HG03575 (cell line): Measurements from ENCODE around the gene PCARE.
"Not testable (repeated sequence)": the region's sequence is repeated elsewhere in the genome, so short reads cannot be mapped to it uniquely, and the experiment has no call there.

Experiments
- ATAC-seq: cut with Tn5 transposase; IDR thresholded peaks from one replicate; pipeline ENCODE4 v1.9.1; 2021; ENCODE audit not compliant: unreplicated experiment, insufficient number of reproducible peaks, low FRiP score; ENCODE audit errors: extremely low read depth

The PCARE gene

DNA sequence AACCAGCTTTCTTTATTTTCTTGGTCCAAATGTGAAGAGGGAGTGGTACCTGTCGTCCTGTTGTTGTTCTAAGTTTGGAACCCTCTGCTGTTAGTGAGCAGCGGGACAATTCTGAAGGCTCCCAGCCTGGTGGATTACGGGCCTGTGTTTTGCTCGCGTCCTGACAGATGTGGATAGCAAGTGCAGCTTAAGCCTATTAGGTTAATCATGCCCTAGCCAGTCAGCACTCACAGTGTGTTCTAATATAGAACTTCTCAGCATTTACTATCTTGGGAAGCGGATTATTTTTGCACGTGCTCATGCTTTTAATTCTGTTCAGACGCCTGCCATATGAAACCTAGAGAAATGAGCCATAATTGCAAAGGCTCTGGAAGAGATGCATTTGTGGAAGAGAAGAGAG lies at the start of gene PCARE:
PCARE (minus strand) TSS at position 113 of the 400 bp plus-strand sequence. CDS start 262 bp downstream, outside the sequence.
- ATAC-seq: no peak

DNA sequence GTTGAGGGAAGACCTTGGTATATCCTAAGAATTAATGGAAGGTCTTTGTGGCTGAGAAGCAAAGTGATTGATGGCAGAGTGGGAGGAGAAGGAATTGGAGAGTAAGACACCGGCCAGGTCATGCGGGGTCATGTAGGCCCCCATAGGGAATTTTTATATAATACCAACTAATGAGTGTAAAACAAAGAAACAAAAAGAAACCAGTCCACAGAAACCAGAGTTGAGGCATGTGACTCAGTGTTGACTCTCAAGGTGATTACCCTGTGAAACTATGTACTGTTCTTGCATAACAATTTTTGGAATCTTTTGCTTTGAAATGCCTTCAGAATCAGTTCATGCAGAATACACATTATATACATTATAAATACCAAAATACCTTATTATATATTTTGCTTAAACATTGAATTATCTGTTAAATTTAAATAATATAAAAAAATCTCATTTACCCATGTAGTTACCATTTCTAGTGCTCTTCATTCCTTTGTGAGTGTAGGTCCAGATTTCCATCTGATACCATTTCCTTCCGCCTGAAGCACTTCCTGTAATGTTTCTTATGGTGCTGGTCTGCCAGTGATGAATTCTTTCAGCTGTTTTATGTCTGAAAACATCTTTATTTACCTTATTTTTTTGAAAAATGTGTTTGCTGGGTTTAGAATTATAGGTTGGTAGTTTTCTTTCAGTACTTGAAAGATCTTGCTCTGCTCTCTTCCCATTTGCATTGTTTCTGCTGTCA lies 49.5 kb upstream of the PCARE start:
- no peak for ATAC-seq

DNA sequence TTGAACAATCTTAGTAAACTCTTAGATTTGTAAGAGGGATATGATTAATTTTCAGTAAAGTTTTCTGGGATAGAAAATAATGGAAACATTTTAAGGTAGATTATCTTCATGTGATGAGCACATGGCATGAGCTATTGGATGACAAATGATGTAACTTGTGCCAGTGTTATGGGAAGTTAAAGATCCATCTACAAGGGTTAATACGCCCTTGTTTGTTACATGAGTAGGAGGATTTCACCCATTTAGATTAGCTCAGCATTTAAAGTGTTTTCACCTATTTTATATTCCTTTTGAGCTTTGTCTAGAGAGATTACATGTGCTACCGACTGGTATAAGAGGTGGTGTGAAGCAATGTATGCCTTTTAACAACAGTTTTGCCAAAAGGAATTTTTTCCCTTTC lies 46.5 kb upstream of the PCARE start:
- no peak for ATAC-seq

DNA sequence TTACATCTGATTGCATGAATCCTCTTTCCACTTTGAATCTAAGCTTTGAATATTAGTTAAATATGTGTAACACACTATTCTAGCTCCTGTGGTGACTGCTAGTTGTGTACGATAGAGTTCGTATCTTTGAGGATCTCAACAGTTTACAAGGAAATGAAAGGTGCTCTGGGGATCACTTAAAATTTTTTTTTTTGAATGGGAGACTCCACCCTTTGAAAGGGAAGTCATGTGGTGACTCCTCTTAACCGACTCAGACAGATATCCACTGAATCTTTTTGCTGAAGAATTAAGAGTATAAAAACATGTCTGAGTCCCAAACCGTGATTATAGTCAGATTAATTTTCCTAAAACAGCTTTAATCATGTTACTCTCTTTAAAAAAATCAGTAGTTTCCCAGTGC lies 44.9 kb upstream of the PCARE start:
- no peak for ATAC-seq

DNA sequence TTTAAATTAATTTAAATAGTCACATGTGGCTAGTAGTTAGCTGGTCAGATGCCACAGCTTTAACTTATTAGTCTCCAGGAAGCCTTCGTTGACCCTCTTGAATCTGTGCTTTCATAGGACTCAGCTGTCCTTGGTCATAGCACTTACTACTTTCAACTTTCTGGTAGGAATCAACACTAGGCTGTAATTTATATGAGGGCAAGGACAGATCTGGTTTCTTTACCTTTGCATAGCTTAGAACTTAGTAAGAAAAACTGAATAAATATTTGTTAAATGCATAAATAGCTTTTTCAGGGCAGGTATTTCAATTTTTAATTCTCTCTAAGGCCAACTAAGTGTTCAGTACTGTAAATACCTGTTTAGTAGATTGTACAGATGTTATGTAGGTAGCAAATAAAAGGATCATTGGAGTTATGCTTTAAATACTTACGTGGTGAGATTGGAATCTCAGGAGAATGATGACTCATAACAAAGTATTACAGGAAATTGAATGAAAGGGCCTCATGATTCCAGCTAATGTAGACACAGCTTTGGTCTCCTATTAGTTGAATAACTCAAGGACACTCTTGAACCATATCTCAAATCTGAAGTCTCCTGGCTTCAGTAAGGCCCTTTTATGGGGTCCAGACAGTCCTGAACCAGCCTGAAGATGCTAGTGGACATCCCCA lies 43.4 kb upstream of the PCARE start:
- no peak for ATAC-seq

DNA sequence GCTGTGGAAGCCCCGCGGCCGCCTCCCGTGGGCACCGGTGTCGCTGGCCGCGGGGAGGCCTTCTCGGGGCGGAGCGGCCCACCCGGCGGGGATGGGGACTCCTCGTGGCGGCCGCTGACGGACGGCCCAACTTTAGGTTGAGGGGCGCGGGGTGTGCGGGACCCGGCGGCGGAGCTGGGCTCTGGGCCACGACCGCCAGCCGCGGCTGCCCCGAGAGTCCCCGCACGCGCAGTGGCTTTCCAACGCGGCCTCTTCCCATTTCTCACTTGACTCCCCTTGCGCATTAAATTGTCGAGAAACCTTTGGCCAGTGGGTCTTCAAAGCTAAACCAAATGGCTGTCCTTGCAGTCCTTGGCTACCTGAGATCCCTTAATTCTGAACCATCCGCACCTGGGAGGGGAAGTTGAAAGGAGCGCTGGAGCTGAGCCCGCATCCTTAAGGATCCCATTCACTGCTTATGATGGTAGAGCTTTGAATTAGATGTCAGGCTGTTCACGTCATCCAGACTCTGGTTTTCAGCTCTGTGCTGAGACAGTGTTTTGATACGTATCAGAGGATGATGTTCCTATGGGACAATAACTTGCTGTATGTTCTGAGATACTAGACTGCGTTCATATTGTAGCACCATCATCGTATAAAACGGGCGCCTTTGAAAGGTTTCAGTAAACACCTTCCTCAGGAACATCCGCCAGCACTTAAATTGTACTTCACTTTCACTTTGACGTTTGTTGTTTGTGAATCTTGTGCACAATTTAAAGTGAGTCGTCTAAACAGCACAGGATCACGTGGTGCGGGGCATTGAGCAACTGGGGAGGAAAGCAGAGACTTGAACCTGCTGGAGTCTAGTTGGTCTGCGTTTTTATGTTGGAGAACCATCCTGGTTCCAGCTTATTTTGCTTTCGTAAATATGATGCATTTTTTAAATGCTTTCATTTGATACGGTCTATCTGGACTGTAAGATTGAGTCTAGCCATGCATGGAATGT lies 41.8 kb upstream of the PCARE start:
- ATAC-seq: no peak

DNA sequence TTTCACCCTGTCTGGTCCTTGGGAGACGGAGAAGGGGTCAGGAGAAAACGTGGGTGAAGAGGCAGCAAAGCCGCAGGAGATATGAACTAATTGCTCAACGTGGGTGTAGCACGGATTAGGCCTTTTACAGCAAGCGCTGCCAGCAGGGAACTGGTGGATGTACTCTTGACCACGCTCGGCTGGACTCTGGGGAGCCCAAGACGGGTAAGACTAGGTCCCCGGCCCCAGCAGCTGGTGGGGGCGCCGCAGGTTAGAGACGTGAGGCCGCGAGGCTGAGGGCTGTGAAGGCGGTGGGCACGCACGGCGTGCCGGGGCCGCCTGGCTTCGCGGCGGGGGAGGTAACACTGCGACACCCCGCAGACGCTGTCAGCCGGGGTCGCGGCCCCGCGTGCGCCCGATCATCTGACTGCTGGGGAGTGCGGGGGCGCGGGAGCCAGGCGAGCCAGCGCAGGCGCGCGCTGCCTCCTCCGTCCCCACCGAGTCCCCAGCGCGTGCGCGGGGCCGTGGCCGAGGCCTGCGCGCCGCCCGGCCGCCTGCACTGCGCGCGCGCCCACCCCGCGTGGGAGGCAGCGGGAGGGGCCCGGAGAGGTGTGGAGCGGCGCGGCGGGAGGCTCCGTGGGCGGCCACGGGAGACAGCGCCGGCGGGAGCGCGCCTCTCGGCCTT lies 40.8 kb upstream of the PCARE start, which contains the start of gene CLIP4:
CLIP4 (plus strand) TSS at position 470 of the 664 bp plus-strand sequence. CDS start 5,974 bp downstream, outside the sequence.
- no peak for ATAC-seq

DNA sequence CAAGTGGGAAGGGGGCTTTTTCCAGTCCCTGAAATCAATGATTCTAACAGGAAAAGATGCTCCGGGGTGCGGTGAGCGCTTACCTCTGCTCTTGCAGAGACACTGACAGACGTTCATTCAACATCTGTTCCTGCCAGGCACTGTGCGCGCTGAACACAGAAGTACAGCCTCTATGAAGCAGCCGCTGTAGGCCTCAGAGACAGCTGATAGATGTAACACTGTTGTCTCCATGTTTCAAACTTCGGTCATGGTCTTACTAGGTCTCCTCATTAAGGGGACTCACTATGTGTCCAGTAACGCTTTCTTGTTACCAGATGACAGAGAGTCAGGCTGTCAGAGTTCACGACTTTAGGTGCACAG lies 40.2 kb upstream of the PCARE start:
- no peak for ATAC-seq

DNA sequence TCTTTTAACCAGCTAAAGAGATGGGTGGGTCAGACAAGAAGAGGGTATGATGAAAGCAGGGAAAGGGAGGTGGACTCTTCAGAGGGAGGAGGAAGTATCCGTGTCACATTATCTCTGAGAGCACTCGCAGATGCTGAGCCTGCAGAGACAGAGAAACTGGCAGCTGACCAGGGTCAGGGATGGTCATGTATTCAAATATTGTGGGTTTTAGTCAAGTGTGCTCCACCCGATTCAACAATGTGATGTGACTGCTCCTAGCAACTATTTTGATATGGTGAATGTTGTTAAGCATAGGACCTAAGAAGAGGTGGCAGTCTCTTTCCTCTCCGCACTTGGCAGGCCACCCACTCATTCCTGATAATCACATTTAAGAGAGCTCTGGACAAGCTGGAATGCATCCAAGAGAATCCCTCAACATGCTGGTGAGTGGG lies 39.6 kb upstream of the PCARE start:
- no peak for ATAC-seq

DNA sequence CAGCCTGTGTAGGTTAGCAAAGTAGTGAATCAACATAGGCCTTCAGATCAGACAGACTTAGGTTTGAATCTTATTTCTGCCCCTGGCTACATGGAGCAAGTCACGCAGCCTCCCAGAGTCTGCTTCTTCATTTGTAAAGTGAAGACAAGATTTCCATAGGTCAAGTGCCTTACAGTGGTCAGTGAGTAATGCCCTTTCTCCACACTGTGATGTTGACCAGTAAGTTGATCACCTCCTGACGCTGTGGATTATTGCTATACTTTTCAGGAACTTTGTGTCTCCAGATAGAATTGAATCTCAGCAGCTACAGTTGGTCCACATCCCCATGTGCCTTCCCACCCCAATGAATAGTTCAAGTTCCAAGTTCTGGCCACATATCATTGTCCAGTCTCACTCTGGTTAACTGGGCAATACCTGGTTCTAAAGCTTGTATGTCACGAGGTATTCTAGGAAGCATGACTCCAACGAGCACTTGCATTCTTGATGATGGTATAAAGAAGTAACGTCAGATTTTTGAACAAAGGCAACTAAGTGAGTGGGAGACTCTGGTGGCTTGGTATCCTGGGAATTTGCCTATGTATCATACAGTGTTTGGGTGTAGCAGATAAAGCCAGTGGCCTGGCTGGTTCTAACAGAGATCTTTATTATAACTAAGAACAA lies 38.8 kb upstream of the PCARE start:
- ATAC-seq: no peak

DNA sequence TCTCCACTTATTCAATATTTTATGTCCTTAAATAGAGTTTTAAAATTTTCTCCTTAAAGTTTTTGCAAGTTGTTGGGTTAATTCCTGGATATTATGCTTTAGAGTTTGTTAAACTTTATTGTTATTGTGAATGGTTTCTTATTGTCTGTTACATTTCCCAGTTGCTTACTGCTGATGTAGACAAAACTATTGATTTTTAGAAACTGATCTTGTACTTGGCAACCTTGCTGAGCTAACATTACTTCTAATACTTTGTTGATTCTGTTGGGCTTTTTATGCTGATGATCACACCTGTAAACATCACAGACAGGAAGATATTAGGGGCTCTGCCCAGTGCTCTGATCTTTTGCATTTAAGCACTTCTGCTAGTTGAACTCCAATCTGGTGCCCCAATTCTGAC lies 38.1 kb upstream of the PCARE start:
- ATAC-seq: no peak

DNA sequence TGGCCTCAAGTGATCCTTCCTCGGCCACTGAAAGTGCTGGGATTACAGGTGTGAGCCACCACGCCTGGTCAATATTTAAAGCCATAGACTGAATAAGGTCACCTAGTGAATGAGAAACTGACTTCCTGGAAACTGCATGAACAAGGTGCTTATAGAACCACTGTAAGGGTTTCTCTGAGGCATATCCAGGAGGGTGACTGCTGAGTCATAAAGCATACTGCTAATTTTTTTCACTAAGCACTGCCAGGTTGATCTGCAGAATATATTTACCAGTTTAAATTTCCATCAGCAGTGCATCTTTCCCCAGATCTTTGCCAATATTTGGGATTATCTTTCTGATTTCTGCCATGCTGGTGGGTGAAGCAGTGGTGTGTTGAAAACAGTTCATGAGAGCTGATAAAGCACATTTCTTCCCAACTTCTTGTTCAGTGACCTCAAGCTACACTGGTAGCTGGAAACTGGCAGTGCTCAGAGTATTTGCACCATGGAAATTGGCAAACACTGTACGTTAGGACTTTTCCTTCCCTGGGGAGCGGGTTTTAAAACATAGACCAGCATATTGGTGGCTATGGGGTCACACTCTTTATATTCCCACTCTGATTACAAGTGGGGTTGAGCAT lies 36.7 kb upstream of the PCARE start:
- ATAC-seq: peak; percentile 47

DNA sequence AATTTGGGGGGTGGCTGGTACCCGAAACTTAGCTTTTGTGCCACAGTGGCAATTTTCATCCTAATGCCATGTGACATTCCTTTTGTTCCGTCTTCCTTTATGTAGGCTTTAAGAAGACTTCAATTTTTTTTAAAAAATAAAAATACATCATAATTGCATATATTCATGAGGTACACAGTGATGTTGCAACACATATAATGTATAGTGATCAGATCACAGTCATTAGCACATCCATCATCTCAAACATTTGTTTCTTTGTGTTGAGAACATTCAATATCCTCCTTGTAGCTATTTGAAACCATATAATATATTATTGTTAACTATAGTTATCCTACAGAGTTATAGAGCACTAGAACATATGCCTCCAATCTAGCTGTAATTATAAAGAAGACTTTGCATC lies 34.9 kb upstream of the PCARE start:
- no peak for ATAC-seq

DNA sequence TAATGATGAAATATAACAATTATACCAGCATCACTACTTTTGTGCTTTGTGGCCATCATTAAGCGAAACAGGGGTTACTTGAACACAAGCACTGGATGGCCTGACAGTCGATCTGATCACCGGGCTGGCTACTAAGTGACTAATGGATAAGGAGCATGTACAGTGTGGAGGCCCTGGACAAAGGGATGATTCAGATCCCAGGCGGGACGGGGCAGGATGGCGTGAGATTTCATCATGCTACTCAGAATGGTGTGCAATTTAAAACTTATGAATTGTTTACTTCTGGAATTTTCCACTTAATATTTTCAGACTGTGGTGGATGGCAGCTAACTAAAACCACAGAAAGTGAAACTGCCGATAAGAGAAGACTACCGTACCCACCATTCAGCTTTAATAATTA lies 33.9 kb upstream of the PCARE start:
- no peak for ATAC-seq

DNA sequence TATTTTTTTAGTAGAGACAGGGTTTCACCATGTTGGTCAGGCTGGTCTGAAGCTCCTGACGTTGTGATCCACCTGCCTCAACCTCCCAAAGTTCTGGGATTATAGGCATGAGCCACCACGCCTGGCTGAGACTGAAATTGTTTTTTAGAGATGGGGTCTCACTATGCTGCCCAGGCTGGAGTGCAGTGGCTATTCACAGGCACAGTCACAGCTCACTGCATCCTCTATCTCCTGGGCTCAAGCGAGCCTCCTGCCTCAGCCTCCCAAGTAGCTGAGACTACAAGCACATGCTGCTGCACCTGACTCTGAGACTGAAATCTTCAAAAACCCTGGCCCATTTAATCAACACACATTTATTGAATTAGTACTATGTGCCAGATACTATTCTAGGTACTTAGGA lies 33.2 kb upstream of the PCARE start:
- ATAC-seq: not testable (repeated sequence)

DNA sequence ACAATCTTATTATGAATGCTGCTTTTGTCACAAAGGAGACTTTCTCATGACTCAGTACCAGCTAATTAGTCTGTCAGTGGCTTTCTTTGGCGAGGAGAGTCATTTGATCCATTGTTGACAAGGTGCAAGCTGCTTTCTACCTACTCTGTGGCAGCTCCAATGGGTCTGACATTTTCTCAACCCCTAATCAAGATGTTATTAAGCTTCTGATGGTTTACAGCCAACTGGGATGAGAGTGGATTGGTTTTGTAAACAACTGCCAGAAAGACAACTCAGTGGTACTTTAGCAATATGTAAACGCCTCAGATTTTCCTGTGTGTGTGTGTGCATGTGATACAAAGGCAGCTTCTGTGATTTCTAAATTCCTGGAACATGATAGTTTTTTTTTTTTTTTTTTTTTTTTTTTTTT lies 32.7 kb upstream of the PCARE start:
- ATAC-seq: no peak

DNA sequence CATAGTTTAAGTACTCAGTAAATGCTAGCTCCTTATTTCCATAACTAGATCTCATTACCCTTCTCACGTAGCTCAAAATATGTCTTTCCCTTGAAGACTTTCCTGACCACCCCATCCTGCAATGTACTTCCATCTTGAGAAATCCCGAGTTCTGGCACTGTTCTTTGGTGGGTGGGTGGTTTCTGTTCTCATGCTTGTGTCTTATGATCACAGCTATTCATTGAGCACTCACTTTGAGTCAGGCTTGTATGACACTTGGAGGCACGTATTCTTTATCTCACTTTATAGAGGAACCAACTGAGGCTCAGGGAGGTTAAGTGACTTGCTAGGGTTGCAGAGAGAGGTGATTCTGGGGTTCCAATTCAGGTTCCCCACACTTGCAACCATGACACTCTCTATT lies 31.9 kb upstream of the PCARE start:
- no peak for ATAC-seq

DNA sequence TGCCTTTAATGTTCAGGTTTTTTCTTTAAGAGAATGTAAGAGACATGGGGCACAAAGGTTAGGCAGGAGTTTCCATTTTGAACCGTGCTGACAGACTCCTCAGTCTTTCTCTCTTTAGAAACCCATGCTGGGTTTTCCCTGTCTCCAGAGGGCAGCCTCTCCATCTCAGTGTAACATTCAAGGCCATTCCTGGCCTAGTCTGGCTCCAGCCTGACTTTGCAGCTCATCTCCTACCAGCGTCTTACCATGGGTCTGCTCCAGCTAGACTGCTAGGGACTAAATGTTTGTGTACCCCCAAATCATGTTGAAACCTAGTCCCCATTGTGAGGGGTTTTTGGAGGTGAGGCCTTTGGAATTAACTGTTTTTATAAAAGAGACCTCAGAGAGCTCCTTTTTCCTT lies 31.1 kb upstream of the PCARE start:
- ATAC-seq: no peak
